ENCODE data around the gene FOXI2.

DNA sequence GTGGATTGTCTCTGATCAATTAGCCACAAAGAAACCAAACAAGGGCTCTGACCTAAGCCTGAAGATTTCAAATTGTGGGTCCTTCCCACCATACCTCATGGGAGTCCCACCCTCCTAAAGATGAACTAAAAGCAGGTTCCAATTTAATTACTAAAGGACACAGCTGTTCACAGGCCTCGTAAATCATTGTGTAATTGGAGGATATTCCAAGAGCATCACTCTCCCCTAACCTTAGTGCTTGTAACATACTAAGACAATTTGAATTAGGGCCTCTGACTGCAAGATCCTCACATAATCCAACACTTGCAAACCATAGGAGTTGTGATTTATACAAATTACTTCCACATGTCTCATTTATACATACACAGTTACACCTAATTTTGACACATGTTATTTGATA is 44.4 kb downstream of the FOXI2 start:
- TF ChIP-seq, protein P1, sequence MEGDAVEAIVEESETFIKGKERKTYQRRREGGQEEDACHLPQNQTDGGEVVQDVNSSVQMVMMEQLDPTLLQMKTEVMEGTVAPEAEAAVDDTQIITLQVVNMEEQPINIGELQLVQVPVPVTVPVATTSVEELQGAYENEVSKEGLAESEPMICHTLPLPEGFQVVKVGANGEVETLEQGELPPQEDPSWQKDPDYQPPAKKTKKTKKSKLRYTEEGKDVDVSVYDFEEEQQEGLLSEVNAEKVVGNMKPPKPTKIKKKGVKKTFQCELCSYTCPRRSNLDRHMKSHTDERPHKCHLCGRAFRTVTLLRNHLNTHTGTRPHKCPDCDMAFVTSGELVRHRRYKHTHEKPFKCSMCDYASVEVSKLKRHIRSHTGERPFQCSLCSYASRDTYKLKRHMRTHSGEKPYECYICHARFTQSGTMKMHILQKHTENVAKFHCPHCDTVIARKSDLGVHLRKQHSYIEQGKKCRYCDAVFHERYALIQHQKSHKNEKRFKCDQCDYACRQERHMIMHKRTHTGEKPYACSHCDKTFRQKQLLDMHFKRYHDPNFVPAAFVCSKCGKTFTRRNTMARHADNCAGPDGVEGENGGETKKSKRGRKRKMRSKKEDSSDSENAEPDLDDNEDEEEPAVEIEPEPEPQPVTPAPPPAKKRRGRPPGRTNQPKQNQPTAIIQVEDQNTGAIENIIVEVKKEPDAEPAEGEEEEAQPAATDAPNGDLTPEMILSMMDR (IDR thresholded peaks at IDR 0.05) = no peak
- no peak for TF ChIP-seq POLR2A (IDR thresholded peaks at IDR 0.05)
